Bronchial smooth muscle cell (primary cell): ENCODE measurements around the gene TAF11L7. TPM values are rescaled to one million over a fixed set of nuclear protein-coding genes. Genes with fewer than 3 reads are reported as not detected.

Experiments
- total RNA-seq: library from RNA; depleted of rRNA; stranded (reverse); fragments of >200 nt; gene quantifications from 2 replicates; pipeline ENCODE4 v1.2.1, GENCODE V29; 2014

Gene TAF11L7
- not detected in 2 replicates for total RNA-seq

GRCh38 chr5:17585658-17586057 lies at the start of gene TAF11L7:
Gene TAF11L7 (minus strand): TSS chr5:17585758.

GRCh38 chr5:17634160-17634559 lies 48.6 kb upstream of the TAF11L7 start, which contains the start of gene TAF11L14:
Gene TAF11L14 (plus strand): TSS chr5:17634460.

GRCh38 chr5:17631788-17632187 lies 46.2 kb upstream of the TAF11L7 start, which contains the start of gene TAF11L13:
Gene TAF11L13 (plus strand): TSS chr5:17632088.

GRCh38 chr5:17610092-17610491 lies 24.5 kb upstream of the TAF11L7 start, which contains the start of gene TAF11L12:
Gene TAF11L12 (plus strand): TSS chr5:17610392.

GRCh38 chr5:17603880-17604279 lies 18.3 kb upstream of the TAF11L7 start, which contains the start of gene TAF11L11:
Gene TAF11L11 (plus strand): TSS chr5:17604183.

GRCh38 chr5:17597728-17598127 lies 12.2 kb upstream of the TAF11L7 start, which contains the start of gene TAF11L10:
Gene TAF11L10 (minus strand): TSS chr5:17597828.

GRCh38 chr5:17594255-17594654 lies 8.7 kb upstream of the TAF11L7 start, which contains the start of gene TAF11L9:
Gene TAF11L9 (minus strand): TSS chr5:17594394.

GRCh38 chr5:17590860-17591259 lies 5.3 kb upstream of the TAF11L7 start, which contains the start of gene TAF11L8:
Gene TAF11L8 (minus strand): TSS chr5:17590960.

Other genes with a start within 250 kb of the TAF11L7 start
- not detected in 2 replicates for gene TAF11L2, start 87.5 kb downstream of the TAF11L7 start, total RNA-seq
- gene TAF11L3, start 67.4 kb downstream of the TAF11L7 start, total RNA-seq, result not detected in 2 replicates
- gene TAF11L4, start 64.0 kb downstream of the TAF11L7 start, total RNA-seq, result not detected in 2 replicates
- gene TAF11L5, start 60.5 kb downstream of the TAF11L7 start, total RNA-seq, result not detected in 2 replicates
- gene TAF11L6, start 57.1 kb downstream of the TAF11L7 start, total RNA-seq, result not detected in 2 replicates
- gene TAF11L8, start 5.2 kb upstream of the TAF11L7 start, total RNA-seq, result not detected in 2 replicates
- gene TAF11L9, start 8.6 kb upstream of the TAF11L7 start, total RNA-seq, result not detected in 2 replicates
- gene TAF11L10, start 12.1 kb upstream of the TAF11L7 start, total RNA-seq, result not detected in 2 replicates
- gene TAF11L11, start 18.4 kb upstream of the TAF11L7 start, total RNA-seq, result not detected in 2 replicates
- gene TAF11L12, start 24.6 kb upstream of the TAF11L7 start, total RNA-seq, result not detected in 2 replicates
- gene TAF11L13, start 46.3 kb upstream of the TAF11L7 start, total RNA-seq, result not detected in 2 replicates
- not detected in 2 replicates for gene TAF11L14, start 48.7 kb upstream of the TAF11L7 start, total RNA-seq